ENCODE measurements around the gene NCOA6. TPM values are rescaled to one million over a fixed set of nuclear protein-coding genes. Genes with fewer than 3 reads are reported as not detected.

The NCOA6 gene
- total RNA-seq, 3 donors from 2014 or later (not counting 1 experiment from before 2014, with no cell fraction given), result 34.7 to 41.6 (median 37.0) TPM

DNA sequence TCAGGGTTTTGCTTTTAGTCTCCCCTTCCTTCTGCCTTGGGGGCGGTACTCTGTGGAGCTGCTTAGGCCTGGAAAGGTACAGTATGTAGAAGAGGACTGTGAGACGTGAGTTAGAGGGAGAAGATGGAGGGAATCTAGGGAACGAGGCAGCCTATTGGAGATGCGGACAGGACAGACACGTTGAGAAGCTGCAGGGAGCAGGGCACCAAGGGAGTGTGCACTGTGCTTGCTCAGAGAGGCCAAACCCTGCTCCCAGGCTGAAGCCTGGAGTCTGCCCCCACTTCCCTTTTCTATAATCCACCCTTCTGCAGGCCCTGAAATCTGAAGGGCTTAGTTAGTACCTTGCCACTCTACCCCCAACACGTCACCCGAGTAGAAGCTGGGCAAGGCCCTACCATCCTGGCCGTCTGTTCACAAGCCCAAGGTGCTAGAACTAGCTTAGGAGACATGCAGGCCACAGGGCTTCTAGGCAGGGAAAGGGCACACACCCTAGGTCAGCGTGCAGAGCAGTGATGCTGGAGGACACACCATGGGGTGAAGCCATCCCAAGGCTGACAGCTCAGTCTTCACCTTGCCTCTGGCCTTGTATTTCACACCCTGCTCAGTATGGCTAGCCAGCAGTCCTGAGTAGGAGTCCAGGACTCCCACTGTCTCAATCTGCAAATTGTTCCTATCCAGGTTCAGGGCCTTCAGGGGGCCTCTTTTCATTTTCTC lies 114.4 kb downstream of the NCOA6 start:
- Mint-ChIP-seq H3K9me3 (no peaks in the 10 kb centered on the region), H3K27me3 (ENCODE audit: low read depth in 2 of 2) (no peaks in the 10 kb centered on the region), H3K4me1 (peaks cover 9 to 18% of the 10 kb centered on the region in 2 donors), H3K36me3 (no peaks in the 10 kb centered on the region), H3K4me3 (peak overlapping the region; percentile 89), H3K27ac (peak overlapping the region; percentile 72 to 80)
- H3K36me3 ChIP-seq (ENCODE audit: control insufficient read depth, insufficient read depth, low read length), result peaks cover 8% of the 10 kb centered on the region
- peaks cover 3% of the 10 kb centered on the region for H3K27me3 ChIP-seq (ENCODE audit: control insufficient read depth, insufficient read depth, low read length)
- TF ChIP-seq, protein P1, sequence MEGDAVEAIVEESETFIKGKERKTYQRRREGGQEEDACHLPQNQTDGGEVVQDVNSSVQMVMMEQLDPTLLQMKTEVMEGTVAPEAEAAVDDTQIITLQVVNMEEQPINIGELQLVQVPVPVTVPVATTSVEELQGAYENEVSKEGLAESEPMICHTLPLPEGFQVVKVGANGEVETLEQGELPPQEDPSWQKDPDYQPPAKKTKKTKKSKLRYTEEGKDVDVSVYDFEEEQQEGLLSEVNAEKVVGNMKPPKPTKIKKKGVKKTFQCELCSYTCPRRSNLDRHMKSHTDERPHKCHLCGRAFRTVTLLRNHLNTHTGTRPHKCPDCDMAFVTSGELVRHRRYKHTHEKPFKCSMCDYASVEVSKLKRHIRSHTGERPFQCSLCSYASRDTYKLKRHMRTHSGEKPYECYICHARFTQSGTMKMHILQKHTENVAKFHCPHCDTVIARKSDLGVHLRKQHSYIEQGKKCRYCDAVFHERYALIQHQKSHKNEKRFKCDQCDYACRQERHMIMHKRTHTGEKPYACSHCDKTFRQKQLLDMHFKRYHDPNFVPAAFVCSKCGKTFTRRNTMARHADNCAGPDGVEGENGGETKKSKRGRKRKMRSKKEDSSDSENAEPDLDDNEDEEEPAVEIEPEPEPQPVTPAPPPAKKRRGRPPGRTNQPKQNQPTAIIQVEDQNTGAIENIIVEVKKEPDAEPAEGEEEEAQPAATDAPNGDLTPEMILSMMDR (IDR thresholded peaks at IDR 0.05), result no peak
- H3K4me1 ChIP-seq (ENCODE audit: control insufficient read depth, insufficient read depth, low read length), result peaks cover 15% of the 10 kb centered on the region
- ATAC-seq (no peak), DNase-seq (peak in 1 of 2 donors; percentile 20)
- no peaks in the 10 kb centered on the region for H3K9me3 ChIP-seq (ENCODE audit: control insufficient read depth, insufficient read depth, low read length)
- H3K27ac ChIP-seq (ENCODE audit: low read length), result no peak overlapping the region
- no peak overlapping the region for H3K4me3 ChIP-seq (ENCODE audit: low read length)
- 96% methylated on average over 9 of the region's 9 CpGs for WGBS (ENCODE audit: insufficient coverage)
- intact Hi-C loops (cut with micrococcal nuclease), result no loop called here

DNA sequence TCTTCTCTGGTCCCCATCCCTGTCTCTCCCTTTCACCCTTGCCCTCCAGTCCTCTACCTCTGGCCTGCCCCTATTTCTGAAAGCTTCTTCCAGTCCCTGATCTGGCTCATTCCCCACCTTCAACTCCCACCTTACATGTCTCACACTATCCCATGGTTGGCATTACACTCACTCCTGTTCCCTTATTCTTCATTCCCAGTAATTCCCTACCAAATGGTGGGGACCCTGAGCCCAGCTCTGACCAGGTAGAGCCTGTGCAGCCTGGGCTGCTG lies 114.9 kb downstream of the NCOA6 start:
- intact Hi-C loops (cut with micrococcal nuclease), result no loop called here
- H3K4me3 ChIP-seq (ENCODE audit: low read length), result no peak overlapping the region

DNA sequence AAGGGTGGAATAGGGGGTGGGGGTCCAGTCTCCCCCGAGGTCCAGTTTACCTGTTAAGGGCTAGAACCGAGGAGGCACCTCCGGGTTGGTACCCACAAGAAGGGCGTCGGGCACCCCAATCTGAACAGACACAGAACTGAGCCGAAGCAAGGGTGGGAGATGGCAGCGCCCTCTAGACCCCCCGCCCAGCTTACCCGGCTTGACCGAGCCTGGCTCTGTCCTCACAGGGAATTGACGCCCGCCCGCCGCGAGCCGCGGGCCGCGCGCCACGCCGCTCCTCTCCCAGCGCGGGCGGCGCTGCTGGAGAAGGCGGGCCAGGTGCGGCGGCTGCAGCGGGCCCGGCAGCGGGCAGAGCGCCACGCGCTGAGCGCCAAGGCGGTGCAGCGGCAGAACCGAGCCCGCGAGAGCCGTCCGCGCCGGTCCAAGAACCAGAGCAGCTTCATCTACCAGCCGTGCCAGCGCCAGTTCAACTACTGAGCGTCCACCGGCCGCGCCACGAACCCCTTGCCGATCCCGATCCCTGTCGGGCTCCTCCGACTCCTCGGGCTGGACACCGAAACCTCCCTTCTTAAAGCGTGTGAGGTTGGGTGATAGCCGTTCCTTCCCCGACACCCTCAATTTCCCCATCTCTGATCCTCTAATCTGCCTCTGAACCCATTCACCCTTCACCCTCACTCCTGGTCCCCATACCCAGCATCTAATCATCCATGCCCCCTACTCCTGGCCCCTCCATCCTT lies 115.5 kb downstream of the NCOA6 start:
- Mint-ChIP-seq H3K4me3 (peak overlapping the region; percentile 89), H3K27me3 (ENCODE audit: low read depth in 2 of 2) (no peaks in the 10 kb centered on the region), H3K9me3 (no peaks in the 10 kb centered on the region), H3K4me1 (peaks cover 9 to 18% of the 10 kb centered on the region in 2 donors), H3K27ac (peak overlapping the region; percentile 72 to 80), H3K36me3 (no peaks in the 10 kb centered on the region)
- H3K4me3 ChIP-seq (ENCODE audit: low read length), result peak overlapping the region; percentile 64
- H3K27ac ChIP-seq (ENCODE audit: low read length), result peak overlapping the region; percentile 75
- ATAC-seq, result peak; percentile 38 to 53 (median 53)
- intact Hi-C loops (cut with micrococcal nuclease), result loop anchor here (2.0 to 10.0 kb wide), 3 partner anchors 33 to 175 kb away; partner anchors contain the start of gene PIGU
- peaks cover 18% of the 10 kb centered on the region for H3K4me1 ChIP-seq (ENCODE audit: control insufficient read depth, insufficient read depth, low read length)
- peaks cover 3% of the 10 kb centered on the region for H3K27me3 ChIP-seq (ENCODE audit: control insufficient read depth, insufficient read depth, low read length)
- H3K36me3 ChIP-seq (ENCODE audit: control insufficient read depth, insufficient read depth, low read length), result peaks cover 7% of the 10 kb centered on the region
- WGBS (ENCODE audit: insufficient coverage), result 8% methylated on average over 61 of the region's 61 CpGs
- no peaks in the 10 kb centered on the region for H3K9me3 ChIP-seq (ENCODE audit: control insufficient read depth, insufficient read depth, low read length)
- DNase-seq, result peak in 1 of 2 donors; percentile 79
- TF ChIP-seq, protein P1 (IDR thresholded peaks at IDR 0.05), result peak; percentile 34

More for the DNA sequence above, 114.9 kb downstream of the NCOA6 start:
- Mint-ChIP-seq H3K27me3 (ENCODE audit: low read depth in 2 of 2) (no peaks in the 10 kb centered on the region), H3K9me3 (no peaks in the 10 kb centered on the region), H3K4me1 (peaks cover 9 to 18% of the 10 kb centered on the region in 2 donors), H3K36me3 (no peaks in the 10 kb centered on the region), H3K27ac (peak overlapping the region; percentile 72 to 80), H3K4me3 (peak overlapping the region; percentile 89)
- H3K4me1 ChIP-seq (ENCODE audit: control insufficient read depth, insufficient read depth, low read length), result peaks cover 15% of the 10 kb centered on the region
- H3K27me3 ChIP-seq (ENCODE audit: control insufficient read depth, insufficient read depth, low read length), result peaks cover 3% of the 10 kb centered on the region
- no peak overlapping the region for H3K27ac ChIP-seq (ENCODE audit: low read length)
- TF ChIP-seq, protein P1 (IDR thresholded peaks at IDR 0.05), result no peak
- ATAC-seq (no peak), DNase-seq (no peak)
- no peaks in the 10 kb centered on the region for H3K9me3 ChIP-seq (ENCODE audit: control insufficient read depth, insufficient read depth, low read length)
- peaks cover 8% of the 10 kb centered on the region for H3K36me3 ChIP-seq (ENCODE audit: control insufficient read depth, insufficient read depth, low read length)
